Activated CD4-positive, alpha-beta T cell treated with anti-CD3 and anti-CD28 coated beads, Interleukin-2, Interleukin-4, amounts not matched to agents 100 ng/mL and 50 ng/mL, durations not matched to agents 16 hours and 8 hours (primary cell): ENCODE measurements around the gene FBXL16.
A peak's percentile ranks its signal among the peaks of the same experiment; 100 is the strongest.

ENCODE experiments used
- DNase-seq: peaks from one replicate; pipeline ENCODE4 v3.0.0-alpha.2; 2020; ENCODE audit warnings: low spot score

FBXL16 gene

GRCh38 chr16:722835-723633 lies 17.4 kb upstream of the FBXL16 start:
- DNase-seq: no peak

GRCh38 chr16:721765-722540 lies 16.4 kb upstream of the FBXL16 start:
- DNase-seq: no peak

DNA sequence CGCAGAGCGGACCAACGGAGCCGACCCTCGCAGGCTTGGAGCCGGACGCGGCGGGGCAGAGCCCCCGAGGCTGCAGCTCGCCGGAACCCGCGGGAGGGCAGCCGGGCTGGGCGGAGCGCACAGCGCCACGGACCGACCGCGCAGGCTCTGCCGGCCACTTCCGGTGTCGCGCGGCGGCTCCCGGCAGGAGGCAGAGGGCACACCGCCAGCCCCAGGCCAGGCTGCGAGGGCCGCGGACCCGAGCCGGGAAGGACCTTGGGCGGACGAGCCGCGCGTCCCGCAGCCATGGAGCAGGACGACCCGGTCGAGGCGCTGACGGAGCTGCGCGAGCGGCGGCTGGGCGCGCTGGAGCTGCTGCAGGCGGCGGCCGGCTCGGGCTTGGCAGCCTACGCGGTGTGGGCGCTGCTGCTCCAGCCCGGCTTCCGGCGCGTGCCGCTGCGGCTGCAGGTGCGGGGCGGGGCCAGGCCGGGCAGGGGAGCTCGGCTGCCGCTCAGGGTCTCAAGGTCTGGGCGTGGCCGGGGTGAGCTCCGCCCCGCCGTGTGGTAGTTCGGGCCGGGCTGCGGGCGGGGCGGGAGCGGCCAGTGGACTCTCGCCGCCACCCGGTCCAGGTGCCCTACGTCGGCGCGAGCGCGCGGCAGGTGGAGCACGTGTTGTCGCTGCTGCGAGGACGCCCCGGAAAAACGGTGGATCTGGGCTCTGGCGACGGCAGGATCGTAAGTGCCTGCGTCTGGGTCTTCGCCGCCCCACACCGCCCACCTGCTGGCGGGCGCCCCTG lies 15.6 kb upstream of the FBXL16 start, which contains the start of gene ANTKMT:
ANTKMT (plus strand) TSS at position 157 of the 775 bp plus-strand sequence; CDS start at position 286, 129 bp downstream.
- DNase-seq: peak; percentile 81

- peak; percentile 56 for DNase-seq
Observed at GRCh38 chr16:720447-720989, 14.9 kb upstream of the FBXL16 start.

DNA sequence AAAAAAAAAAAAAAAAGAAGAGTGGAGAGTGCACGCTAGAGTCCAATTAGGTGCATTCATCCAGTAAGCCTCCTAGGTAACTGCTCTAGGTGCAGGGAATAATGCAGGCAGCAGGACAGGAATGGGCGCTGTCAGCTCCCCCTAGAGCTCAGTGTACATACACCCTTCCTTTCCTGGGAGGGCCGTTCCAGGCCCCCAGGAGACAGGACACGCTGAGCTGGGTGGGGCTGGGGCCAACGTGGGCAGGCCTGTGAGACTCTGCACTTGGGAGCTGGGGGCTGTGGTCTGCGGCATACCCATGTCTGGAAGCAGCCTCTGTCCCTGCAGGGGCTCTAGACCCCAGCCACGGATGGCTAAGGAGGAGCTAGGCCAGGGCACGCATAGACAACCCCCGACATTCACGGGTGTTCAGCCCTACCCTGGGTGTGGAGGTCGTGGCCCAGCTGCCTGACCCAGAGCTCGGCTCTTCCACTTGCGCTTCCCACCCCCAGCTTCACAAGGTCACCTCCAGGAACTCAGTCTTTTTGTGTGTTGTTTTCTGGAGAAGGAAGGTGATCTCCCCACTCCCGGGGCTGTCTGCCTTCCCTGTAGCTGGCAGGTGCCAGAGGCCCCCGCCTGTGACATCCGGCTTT lies 14.3 kb upstream of the FBXL16 start:
- DNase-seq: no peak

DNA sequence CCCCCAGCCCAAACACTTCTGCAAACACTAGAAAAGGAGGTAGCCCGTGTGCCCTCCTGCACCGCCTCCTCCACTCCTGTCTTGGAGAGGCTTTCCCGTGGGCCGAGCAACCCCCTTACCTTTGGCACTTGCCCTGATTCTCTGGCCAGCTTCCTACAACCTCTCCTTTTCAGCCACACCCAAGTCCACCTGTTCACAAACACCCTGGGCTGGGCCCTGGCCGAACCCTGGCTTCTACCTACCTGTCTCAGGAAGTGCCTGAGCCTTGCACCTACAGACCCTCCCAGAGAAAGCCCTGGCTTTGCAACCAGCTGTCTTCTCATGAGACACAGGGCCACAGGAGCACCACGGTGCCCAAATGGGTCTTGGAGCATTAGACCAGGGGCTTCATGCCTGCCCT lies 13.3 kb upstream of the FBXL16 start:
- no peak for DNase-seq

GRCh38 chr16:718389-718788 lies 12.8 kb upstream of the FBXL16 start:
- DNase-seq: no peak

DNA sequence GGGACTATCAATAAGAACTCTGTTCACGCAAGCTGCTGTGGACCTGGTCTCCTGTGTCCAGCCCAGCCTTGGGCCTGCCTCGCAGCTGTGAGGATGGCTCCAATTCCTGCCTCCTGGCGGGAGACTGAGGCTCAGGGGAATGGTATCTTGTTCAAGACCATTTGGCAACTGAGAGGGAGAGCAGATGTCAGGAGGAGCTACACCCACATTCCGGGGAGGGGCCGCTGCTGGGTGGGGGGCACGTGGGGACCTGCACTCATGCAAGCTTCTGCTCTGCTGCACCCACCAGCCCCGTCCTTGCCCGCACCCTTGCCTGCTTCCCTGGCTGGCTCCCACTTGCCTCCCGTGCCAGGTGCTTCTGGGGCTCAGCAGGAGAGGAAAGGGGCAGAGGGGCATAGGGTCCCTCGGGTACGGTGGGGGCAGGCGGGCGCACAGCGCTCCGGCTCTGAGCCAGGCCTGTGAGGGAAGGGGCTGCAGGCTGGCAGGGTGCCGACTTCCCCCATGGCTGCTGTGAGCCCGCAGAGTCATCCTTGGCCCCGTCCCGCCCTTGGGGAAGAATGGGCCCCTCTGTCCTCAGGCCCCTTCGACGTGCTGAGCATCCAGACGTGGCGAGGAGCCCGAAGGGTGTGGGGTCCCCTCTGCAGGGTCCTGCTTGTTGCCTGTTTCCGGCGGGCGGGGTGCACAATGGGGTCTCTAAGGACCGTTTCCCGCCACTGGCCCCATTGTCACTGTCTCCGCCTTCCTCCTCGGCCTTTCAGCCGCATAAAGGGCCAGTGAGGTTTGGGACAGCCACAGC lies 12.0 kb upstream of the FBXL16 start:
- no peak for DNase-seq

DNA sequence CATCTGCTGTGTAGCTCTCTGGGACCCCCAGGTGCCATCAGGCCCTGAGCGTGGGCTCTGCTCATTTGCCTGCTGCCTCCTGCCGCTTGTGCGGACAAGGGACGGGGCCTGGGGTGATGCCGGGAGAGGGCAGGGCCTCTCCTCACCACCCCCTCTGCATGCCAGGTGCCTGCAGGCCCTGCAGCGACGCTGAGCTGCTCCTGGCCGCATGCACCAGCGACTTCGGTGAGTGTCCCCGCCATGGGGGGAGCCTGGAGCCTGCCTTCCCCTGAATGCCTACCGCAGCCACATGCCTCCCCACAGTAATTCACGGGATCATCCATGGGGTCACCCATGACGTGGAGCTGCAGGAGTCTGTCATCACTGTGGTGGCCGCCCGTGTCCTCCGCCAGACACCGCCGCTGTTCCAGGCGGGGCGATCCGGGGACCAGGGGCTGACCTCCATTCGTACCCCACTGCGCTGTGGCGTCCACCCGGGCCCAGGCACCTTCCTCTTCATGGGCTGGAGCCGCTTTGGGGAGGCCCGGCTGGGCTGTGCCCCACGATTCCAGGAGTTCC lies 11.2 kb upstream of the FBXL16 start:
- DNase-seq: no peak

GRCh38 chr16:716200-716568 lies 10.6 kb upstream of the FBXL16 start:
- DNase-seq: no peak

DNA sequence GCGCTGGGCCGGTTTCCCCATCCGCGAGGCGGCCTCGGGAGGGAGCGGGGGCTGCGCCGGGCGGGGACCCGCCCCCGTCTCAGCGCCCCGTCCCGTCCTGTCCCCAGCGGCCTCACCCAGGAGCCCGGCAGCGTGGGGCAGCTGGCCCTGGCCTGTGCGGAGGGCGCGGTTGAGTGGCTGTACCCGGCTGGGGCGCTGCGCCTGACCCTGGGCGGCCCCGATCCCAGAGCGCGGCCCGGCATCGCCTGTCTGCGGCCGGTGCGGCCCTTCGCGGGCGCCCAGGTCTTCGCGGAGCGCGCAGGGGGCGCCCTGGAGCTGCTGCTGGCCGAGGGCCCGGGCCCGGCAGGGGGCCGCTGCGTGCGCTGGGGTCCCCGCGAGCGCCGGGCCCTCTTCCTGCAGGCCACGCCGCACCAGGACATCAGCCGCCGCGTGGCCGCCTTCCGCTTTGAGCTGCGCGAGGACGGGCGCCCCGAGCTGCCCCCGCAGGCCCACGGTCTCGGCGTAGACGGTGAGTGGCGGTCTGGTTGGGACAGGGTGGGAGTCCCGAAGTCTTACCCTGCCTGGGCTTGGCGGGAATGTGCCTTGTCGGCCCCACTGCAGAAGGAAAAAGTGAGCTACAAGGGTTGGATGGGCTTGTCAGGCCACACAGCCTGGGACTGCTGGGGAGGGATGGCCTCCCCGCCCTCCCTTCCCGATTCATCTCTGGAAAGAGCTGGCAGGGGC lies 10.0 kb upstream of the FBXL16 start:
- no peak for DNase-seq

DNA sequence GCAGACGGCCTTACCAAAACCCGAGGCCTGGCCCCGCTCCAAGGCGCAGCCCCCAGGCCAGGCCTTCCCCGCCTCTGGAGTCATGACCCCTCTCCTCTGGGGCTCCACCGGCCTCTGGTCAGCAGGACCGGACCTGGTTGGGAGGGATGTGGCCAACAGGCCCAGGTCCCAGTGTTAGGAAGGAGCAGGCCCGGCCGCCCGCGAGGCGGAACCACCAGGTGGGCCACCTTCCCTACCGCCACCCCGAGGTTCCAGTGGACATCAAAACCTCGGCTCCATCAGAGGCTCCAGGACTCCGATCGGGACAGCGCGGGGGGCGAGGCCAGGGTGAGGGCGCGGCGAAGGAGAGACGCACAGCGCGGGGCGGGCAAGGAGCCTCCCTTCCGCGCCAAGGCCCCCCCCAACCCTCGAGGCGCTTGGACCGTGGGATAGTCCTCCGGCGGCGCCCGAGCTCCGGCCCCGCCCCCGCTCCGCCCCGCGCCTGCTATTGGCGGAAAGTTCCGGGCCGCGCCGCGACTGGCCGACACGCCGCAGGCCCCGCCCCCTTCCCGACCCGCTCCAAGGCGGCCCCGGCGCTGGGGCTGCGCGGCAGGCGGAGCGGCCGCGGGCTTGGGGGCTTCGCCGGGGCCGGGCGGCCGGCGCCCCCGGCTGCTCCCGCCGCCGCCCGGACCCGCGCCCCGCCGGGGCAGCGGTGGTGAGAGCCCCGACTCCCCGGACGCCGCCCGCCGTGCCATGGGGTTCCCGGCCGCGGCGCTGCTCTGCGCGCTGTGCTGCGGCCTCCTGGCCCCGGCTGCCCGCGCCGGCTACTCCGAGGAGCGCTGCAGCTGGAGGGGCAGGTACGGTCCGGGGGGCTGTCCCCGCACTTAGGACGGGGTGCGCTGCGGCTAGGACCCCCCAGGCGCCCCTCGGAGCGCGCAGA lies 9.2 kb upstream of the FBXL16 start, which contains the start of gene METRN:
METRN (plus strand) TSS at position 561 of the 919 bp plus-strand sequence; CDS start at position 733, 172 bp downstream.
- peak; percentile 88 for DNase-seq

GRCh38 chr16:714079-714478 lies 8.5 kb upstream of the FBXL16 start:
- no peak for DNase-seq

DNA sequence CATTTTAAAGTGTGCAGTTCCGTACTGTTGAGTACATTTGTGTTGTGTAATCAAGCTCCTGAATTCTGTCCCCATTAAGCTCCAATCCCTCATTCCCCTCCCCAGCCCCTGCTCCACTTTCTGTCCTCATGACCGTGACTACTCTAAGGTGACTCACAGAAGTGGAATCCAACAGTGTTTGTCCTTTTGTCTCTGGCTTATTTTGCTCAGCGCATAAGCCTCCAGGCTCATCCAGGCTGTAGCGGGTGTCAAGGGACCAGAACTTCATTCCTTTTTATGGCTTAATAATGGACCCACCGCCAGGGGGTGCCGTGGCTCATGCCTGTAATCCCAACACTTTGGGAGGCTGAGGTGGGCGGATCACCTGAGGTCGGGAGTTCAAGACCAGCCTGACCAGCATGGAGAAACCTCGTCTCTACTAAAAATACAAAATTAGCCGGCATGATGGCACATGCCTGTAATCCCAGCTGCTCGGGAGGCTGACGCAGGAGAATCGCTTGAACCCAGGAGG lies 7.2 kb upstream of the FBXL16 start:
- peak; percentile 53 for DNase-seq

GRCh38 chr16:711548-712320 lies 6.1 kb upstream of the FBXL16 start:
- DNase-seq: peak; percentile 75

DNA sequence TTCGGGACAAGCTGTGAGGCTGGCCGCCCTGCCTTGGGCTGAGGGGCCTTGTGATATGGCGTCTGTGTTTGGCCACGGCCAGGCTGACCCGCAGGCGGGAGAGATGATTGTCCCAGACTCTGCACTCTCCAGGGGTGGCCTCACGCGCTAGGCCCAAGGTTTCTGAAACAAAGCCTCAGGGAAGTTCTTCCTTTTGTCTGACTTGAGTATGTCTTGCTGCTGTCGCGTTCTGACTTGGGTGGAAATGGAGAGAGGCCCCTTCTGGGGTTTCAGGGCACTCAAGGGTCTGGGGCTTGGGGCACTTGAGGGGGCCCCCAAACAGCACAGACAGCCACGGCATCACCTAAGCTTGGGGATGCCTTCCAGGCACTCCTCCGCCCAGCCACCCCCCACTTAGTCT lies 5.5 kb upstream of the FBXL16 start:
- DNase-seq: no peak

- no peak for DNase-seq
Observed at GRCh38 chr16:710500-711075, 5.0 kb upstream of the FBXL16 start.
